ENCODE data around the gene GOPC.

The GOPC gene

DNA sequence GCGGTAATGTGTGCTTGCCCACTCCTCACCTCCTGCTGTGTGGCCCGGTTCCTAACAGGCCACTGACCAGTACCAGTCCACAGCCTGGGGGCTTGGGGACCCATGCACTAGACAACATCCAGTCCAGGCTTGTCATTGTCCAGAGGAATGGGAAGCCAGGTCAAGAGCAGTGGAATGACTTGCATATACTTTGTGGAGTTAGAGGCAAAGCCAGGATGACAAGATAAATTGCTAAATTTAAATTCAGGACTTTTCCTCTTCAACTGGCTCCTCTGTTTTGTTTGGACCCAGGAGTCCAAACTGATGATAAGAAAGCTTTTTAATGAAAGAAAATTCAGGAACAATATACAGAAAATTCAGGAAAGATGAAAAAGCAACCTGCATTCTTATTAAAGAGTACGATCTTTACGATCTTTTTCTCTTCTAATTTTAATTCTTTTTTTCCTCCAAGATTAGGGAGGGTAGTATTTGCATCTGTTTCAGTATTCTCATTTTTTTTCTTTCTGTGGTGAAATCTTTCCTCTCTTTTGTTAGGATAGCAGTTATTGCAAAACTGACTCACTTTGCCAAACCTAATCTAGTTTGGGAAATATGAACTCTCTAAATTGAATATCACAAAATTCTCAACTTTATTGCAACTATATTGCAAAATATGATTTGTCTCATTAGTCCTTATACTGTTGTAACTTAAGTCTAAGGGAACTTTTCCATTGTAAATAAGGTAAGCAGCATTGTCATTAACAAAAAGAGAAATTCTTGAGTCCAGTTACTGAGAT is 71.7 kb downstream of the GOPC start:
- Histone ChIP-seq H3F3A (ENCODE audit: insufficient read depth, low read length) (no peaks in the 10 kb centered on the region), H3K27ac (ENCODE audit: low read length) (no peak overlapping the region), H3K9me2 (replicated peaks; ENCODE audit: insufficient read depth, low read length) (no peaks in the 10 kb centered on the region), H3K4me3 (ENCODE audit: low read length) (no peak overlapping the region), H3K4me1 (ENCODE audit: low read length) (0 out of 2 replicates have a peak, but pooled peaks cover 2% of the 10 kb centered on the region), H3K9ac (ENCODE audit: low read length) (no peak overlapping the region), H3K9me3 (replicated peaks; ENCODE audit: insufficient read depth, low read length) (no peaks in the 10 kb centered on the region), H4K20me1 (ENCODE audit: insufficient read depth, low read length) (no peaks in the 10 kb centered on the region), H3K27me3 (replicated peaks; ENCODE audit: insufficient read depth, low read length) (no peaks in the 10 kb centered on the region), H3K4me2 (ENCODE audit: low read depth, low read length) (no peak overlapping the region), H3K79me2 (ENCODE audit: low read length) (0 out of 2 replicates have a peak, but pooled peaks cover 8% of the 10 kb centered on the region), H2AFZ (ENCODE audit: low read length) (no peak overlapping the region), H3K36me3 (replicated peaks; ENCODE audit: insufficient read depth, low read length) (peaks cover 4% of the 10 kb centered on the region; the same call in 1 of the 2 replicates)
- TF ChIP-seq EZH2phosphoT487 (IDR thresholded peaks at IDR 0.05; ENCODE audit: low read length), result no peak
- TF ChIP-seq EZH2 (optimal IDR thresholded peaks at IDR 0.05; ENCODE audit: low read depth, low read length), result no peak
- TF ChIP-seq, protein P1, sequence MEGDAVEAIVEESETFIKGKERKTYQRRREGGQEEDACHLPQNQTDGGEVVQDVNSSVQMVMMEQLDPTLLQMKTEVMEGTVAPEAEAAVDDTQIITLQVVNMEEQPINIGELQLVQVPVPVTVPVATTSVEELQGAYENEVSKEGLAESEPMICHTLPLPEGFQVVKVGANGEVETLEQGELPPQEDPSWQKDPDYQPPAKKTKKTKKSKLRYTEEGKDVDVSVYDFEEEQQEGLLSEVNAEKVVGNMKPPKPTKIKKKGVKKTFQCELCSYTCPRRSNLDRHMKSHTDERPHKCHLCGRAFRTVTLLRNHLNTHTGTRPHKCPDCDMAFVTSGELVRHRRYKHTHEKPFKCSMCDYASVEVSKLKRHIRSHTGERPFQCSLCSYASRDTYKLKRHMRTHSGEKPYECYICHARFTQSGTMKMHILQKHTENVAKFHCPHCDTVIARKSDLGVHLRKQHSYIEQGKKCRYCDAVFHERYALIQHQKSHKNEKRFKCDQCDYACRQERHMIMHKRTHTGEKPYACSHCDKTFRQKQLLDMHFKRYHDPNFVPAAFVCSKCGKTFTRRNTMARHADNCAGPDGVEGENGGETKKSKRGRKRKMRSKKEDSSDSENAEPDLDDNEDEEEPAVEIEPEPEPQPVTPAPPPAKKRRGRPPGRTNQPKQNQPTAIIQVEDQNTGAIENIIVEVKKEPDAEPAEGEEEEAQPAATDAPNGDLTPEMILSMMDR (IDR thresholded peaks at IDR 0.05; ENCODE audit: low read length), result no peak
- DNase-seq, result no peak

DNA sequence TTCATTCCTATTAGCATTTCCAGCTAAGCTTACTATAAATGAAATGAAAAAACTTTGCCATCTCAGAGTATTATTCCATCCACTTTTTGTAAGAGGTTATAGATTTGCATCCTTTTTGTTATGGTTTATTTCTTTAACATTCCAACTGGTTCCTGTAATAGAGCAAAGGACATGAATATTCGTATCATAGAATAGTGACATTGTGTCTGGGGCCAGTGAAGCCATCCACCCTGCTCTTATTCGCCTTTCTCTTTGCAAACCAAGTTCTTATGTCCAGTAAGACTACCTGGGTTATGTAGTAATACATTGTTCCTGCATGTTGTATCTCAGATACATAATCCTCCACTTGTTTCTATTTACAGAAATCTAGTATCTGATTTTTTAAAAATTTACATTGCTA is 76.7 kb downstream of the GOPC start:
- H3K36me3 ChIP-seq (replicated peaks; ENCODE audit: insufficient read depth, low read length), result peaks cover 4% of the 10 kb centered on the region; the same call in 1 of the 2 replicates
- TF ChIP-seq, protein P1 (IDR thresholded peaks at IDR 0.05; ENCODE audit: low read length), result no peak
- TF ChIP-seq EZH2 (optimal IDR thresholded peaks at IDR 0.05; ENCODE audit: low read depth, low read length) (no peak), EZH2phosphoT487 (IDR thresholded peaks at IDR 0.05; ENCODE audit: low read length) (no peak)
- no peaks in the 10 kb centered on the region for H3K9me3 ChIP-seq (replicated peaks; ENCODE audit: insufficient read depth, low read length)
- H3K9me2 ChIP-seq (replicated peaks; ENCODE audit: insufficient read depth, low read length), result no peaks in the 10 kb centered on the region
- H3K79me2 ChIP-seq (ENCODE audit: low read length), result 0 out of 2 replicates have a peak, but pooled peaks cover 7% of the 10 kb centered on the region
- no peak overlapping the region for H2AFZ ChIP-seq (ENCODE audit: low read length)
- H4K20me1 ChIP-seq (ENCODE audit: insufficient read depth, low read length), result no peaks in the 10 kb centered on the region
- no peaks in the 10 kb centered on the region for H3F3A ChIP-seq (ENCODE audit: insufficient read depth, low read length)
- H3K4me1 ChIP-seq (ENCODE audit: low read length), result no peaks in the 10 kb centered on the region
- DNase-seq, result no peak
- no peak overlapping the region for H3K4me2 ChIP-seq (ENCODE audit: low read depth, low read length)
- no peak overlapping the region for H3K4me3 ChIP-seq (ENCODE audit: low read length)
- no peak overlapping the region for H3K9ac ChIP-seq (ENCODE audit: low read length)
- no peaks in the 10 kb centered on the region for H3K27me3 ChIP-seq (replicated peaks; ENCODE audit: insufficient read depth, low read length)
- no peak overlapping the region for H3K27ac ChIP-seq (ENCODE audit: low read length)

DNA sequence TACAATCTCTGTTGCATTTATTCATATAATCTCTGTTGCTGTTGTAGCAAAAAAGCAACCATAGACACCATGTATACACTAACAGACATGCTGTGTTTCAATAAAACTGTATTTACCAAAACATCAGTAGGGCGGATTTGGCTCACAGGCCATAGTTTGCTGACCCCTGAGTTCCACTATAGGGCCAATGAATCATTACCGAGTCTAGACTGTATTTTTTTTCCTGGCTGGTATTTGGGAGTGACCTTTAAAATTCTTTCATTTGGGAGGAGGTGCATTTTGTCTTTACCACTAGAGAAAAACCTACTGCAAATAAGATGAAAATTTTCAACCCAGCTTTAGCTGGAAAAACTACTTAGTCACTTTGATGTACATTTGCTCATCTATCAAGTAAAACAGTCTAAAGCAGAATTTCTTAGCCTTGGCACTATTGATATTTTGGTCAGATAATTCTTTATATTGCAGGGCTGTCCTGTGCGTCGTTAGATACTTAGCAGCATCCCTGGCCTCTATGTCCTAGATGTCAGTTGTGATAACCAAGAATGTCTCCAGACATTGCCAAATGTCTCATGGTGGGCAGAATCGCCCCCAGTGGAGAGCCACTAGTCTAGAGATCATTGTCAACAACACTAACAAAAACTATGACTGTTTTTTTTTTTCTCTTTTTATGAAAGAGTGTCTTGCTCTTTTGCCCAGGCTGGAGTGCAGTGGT is 80.4 kb downstream of the GOPC start:
- Histone ChIP-seq H3K4me3 (ENCODE audit: low read length) (no peak overlapping the region), H3F3A (ENCODE audit: insufficient read depth, low read length) (no peaks in the 10 kb centered on the region), H3K9ac (ENCODE audit: low read length) (no peak overlapping the region), H4K20me1 (ENCODE audit: insufficient read depth, low read length) (no peaks in the 10 kb centered on the region), H3K9me3 (replicated peaks; ENCODE audit: insufficient read depth, low read length) (no peaks in the 10 kb centered on the region), H3K9me2 (replicated peaks; ENCODE audit: insufficient read depth, low read length) (no peaks in the 10 kb centered on the region), H3K27ac (ENCODE audit: low read length) (no peak overlapping the region), H3K4me1 (ENCODE audit: low read length) (no peaks in the 10 kb centered on the region), H3K79me2 (ENCODE audit: low read length) (peaks cover 18% of the 10 kb centered on the region; the same call in 1 of the 2 replicates), H3K4me2 (ENCODE audit: low read depth, low read length) (no peak overlapping the region), H3K27me3 (replicated peaks; ENCODE audit: insufficient read depth, low read length) (no peaks in the 10 kb centered on the region), H3K36me3 (replicated peaks; ENCODE audit: insufficient read depth, low read length) (peaks cover 4% of the 10 kb centered on the region; the same call in 1 of the 2 replicates), H2AFZ (ENCODE audit: low read length) (no peak overlapping the region)
- DNase-seq, result no peak
- TF ChIP-seq EZH2 (optimal IDR thresholded peaks at IDR 0.05; ENCODE audit: low read depth, low read length) (no peak), EZH2phosphoT487 (IDR thresholded peaks at IDR 0.05; ENCODE audit: low read length) (no peak)
- TF ChIP-seq, protein P1 (IDR thresholded peaks at IDR 0.05; ENCODE audit: low read length), result no peak

Data from MM.1S (cell line).